ENCODE data around the gene BPIFB6. TPM values are rescaled to one million over a fixed set of nuclear protein-coding genes. Genes with fewer than 3 reads are reported as not detected.

The BPIFB6 gene
- total and polyA plus RNA-seq, 3 donors from 2014 or later: 0.24 TPM; not detected in 2

- Histone ChIP-seq H3K4me1 (no peaks in the 10 kb centered on the region), H3K9me3 (no peaks in the 10 kb centered on the region), H3K4me3 (no peak overlapping the region), H3K36me3 (ENCODE audit: low read depth, missing control alignments) (no peaks in the 10 kb centered on the region), H3K27me3 (no peaks in the 10 kb centered on the region), H3K27ac (no peak overlapping the region)
- 85 to 95% methylated on average over 7 of the region's 7 CpGs for WGBS, 2 donors
- intact Hi-C loops (cut with DNase I; ENCODE audit: low total_unique reads): no loop called here
- TF ChIP-seq, protein P1, sequence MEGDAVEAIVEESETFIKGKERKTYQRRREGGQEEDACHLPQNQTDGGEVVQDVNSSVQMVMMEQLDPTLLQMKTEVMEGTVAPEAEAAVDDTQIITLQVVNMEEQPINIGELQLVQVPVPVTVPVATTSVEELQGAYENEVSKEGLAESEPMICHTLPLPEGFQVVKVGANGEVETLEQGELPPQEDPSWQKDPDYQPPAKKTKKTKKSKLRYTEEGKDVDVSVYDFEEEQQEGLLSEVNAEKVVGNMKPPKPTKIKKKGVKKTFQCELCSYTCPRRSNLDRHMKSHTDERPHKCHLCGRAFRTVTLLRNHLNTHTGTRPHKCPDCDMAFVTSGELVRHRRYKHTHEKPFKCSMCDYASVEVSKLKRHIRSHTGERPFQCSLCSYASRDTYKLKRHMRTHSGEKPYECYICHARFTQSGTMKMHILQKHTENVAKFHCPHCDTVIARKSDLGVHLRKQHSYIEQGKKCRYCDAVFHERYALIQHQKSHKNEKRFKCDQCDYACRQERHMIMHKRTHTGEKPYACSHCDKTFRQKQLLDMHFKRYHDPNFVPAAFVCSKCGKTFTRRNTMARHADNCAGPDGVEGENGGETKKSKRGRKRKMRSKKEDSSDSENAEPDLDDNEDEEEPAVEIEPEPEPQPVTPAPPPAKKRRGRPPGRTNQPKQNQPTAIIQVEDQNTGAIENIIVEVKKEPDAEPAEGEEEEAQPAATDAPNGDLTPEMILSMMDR (IDR thresholded peaks at IDR 0.05): no peak
- no peak for TF ChIP-seq POLR2A (IDR thresholded peaks at IDR 0.05)
- DNase-seq: no peak
These were observed 8.6 kb upstream of the BPIFB6 start for GRCh38 chr20:33022694-33023438.

DNA sequence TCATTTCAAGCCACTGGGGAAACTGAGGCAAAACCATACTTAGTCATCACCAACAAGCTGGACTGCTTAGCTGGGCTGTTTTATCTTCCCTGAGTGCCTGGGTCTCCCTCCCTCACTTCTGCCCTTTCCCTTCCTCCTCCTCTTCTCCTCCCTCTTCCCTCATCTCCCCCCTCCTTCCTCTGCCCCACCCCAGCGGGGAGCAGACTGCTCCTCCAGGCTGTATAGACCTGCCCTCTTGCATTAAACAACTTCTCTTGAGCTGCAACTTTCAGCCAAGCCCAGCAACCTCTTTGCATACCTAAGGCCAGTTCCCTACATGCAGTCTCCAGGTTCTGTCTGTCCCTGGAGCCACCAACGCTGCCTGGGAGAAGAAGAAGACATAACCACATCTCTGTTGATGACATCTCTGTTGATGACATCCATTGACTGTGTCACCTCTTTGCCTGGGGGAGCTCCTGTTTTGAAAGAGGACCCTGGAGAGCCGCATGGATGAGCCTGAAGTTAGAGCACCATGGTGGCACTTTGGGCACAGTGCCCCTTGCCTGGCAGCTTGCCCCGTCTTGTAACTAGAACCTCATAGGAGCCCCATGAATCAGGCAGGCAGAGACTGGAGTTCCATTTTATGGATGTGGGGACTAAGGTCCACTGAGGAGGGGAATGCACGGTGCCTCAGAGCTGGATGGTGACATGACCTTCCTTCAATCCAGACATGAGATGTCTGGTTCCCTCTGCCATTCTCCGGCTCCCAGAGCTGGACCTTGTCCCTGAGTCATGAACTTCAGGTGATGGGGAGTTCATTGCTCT, 7.8 kb upstream of the BPIFB6 start:
- H3K9me3 ChIP-seq: no peaks in the 10 kb centered on the region
- intact Hi-C loops (cut with DNase I; ENCODE audit: low total_unique reads): no loop called here
- no peaks in the 10 kb centered on the region for H3K27me3 ChIP-seq
- H3K4me3 ChIP-seq: no peak overlapping the region
- TF ChIP-seq, protein P1 (IDR thresholded peaks at IDR 0.05): no peak
- TF ChIP-seq POLR2A (IDR thresholded peaks at IDR 0.05): no peak
- H3K4me1 ChIP-seq: no peaks in the 10 kb centered on the region
- no peak overlapping the region for H3K27ac ChIP-seq
- DNase-seq: no peak
- 59 to 79% methylated on average over 5 to 6 of the region's 6 CpGs for WGBS, 2 donors
- no peaks in the 10 kb centered on the region for H3K36me3 ChIP-seq (ENCODE audit: low read depth, missing control alignments)

DNA sequence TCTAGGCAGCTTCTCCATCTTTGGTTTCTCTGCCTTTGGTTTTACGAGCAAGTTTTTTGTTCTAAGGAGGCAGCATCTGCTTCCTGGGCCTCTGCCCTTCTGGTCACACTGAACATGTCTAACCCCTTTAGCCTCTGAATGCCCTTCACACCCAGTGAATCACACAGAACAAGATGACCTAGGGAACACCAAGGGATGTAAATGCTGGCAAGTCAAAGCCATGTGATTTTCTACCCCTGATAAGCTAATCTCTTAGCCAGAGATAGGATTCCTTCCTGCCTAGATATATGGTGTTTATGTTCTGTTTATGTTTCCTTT, 7.2 kb upstream of the BPIFB6 start:
- no peak for DNase-seq
- Histone ChIP-seq H3K4me1 (no peaks in the 10 kb centered on the region), H3K4me3 (no peak overlapping the region), H3K9me3 (no peaks in the 10 kb centered on the region), H3K36me3 (ENCODE audit: low read depth, missing control alignments) (no peaks in the 10 kb centered on the region), H3K27ac (no peak overlapping the region), H3K27me3 (no peaks in the 10 kb centered on the region)
- intact Hi-C loops (cut with DNase I; ENCODE audit: low total_unique reads): no loop called here
- no peak for TF ChIP-seq POLR2A (IDR thresholded peaks at IDR 0.05)
- TF ChIP-seq, protein P1 (IDR thresholded peaks at IDR 0.05): no peak
- 70 to 75% methylated on average over 1 of the region's 1 CpG for WGBS, 2 donors

GRCh38 chr20:33024609-33025317, 6.7 kb upstream of the BPIFB6 start:
- Histone ChIP-seq H3K4me1 (no peaks in the 10 kb centered on the region), H3K4me3 (no peak overlapping the region), H3K27ac (no peak overlapping the region), H3K27me3 (no peaks in the 10 kb centered on the region), H3K36me3 (ENCODE audit: low read depth, missing control alignments) (no peaks in the 10 kb centered on the region), H3K9me3 (no peaks in the 10 kb centered on the region)
- 72 to 81% methylated on average over 5 of the region's 5 CpGs for WGBS, 2 donors
- TF ChIP-seq, protein P1 (IDR thresholded peaks at IDR 0.05): no peak
- no peak for TF ChIP-seq POLR2A (IDR thresholded peaks at IDR 0.05)
- no peak for DNase-seq
- intact Hi-C loops (cut with DNase I; ENCODE audit: low total_unique reads): no loop called here
